SHP77 treated with DMSO at 0.1 percent for 48 hours (cell line): Measurements from ENCODE around the gene EFCAB8.
"Not testable (repeated sequence)": the region's sequence is repeated elsewhere in the genome, so short reads cannot be mapped to it uniquely, and the experiment has no call there.

Experiments
- DNase-seq: peaks from one replicate; lab custom pipeline; 2025; lab: John Stamatoyannopoulos, UW

The EFCAB8 gene

GRCh38 chr20:32841174-32841573, 17.5 kb upstream of the EFCAB8 start:
- no peak for DNase-seq

- DNase-seq, result no peak
Measured at GRCh38 chr20:32841632-32842031, 17.1 kb upstream of the EFCAB8 start.

GRCh38 chr20:32842688-32843524, 15.8 kb upstream of the EFCAB8 start:
- no peak for DNase-seq

DNA sequence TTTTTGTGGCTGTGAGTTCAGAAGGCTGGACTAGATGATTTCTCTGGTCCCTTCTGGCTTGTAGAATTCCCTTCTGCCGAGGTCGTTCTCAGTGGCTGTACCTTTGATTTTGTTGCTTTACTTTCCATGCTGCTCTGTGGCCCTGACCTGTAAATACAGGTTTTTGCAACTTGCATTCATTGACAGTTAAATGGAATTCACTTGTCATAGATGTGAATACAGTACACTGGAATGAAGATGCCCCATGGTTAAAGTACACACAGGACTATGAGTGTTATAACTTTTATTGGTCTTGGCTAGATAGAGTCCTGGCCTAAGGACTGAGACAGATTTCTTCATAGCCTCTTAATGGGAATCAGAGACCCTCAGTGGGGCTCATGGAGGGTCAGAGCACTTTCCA, 12.9 kb upstream of the EFCAB8 start:
- no peak for DNase-seq

DNA sequence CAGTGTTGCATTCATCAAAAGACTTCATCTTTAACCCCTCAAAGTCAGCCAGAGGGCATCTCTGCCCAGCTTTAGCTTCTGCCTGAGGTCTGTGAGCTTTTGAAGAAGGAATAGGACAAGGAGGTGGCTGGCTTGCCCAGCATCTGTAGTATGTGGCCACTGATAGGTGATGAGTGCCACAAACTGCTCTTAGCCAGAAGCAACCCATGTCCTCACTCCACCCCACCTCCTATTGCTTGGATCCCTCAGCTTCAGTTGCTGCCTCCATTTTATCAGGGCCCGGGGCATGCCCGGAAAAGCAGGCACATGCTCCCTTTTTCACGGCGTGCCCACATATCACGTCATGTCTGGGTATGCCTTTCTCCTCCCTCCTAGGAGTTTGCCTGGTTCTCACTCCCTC, 11.9 kb upstream of the EFCAB8 start:
- DNase-seq, result no peak

DNA sequence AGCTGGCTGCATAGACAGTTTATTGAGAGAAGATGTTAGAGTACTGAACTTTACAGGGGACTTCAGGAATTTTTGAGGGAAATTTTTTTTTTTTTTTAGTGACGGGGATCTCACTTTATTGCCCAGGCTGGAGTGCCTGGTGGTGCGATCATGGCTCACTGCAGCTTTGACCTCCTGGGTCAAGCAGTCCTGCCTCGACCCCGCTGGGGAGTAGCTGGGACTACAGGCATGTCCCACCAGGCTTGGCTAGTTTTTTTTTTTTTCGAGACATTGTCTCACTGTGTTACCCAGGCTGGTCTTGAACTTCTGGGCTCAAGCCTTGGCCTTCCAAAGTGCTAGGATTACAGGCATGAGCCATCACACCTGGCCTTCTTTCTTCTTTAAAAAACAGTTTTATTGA, 10.8 kb upstream of the EFCAB8 start:
- no peak for DNase-seq

DNA sequence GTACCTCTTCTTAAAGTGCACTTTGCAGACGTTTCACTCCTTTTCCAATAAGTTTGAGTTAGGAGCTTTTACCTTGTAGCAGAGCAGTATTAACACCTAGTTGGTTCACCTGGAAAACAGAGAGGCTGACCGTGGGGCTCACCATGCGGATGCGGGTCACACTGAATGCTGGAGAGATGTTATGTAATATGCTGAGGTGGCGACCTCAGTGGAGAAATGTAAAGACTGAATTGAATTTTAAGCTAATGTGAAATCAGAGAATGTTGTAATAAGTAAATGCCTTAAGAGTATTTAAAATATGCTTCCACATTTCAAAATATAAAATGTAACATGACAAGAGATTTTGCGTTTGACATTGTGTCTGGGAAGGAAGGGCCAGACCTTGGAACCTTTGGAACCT, 9.9 kb upstream of the EFCAB8 start:
- DNase-seq, result no peak

DNA sequence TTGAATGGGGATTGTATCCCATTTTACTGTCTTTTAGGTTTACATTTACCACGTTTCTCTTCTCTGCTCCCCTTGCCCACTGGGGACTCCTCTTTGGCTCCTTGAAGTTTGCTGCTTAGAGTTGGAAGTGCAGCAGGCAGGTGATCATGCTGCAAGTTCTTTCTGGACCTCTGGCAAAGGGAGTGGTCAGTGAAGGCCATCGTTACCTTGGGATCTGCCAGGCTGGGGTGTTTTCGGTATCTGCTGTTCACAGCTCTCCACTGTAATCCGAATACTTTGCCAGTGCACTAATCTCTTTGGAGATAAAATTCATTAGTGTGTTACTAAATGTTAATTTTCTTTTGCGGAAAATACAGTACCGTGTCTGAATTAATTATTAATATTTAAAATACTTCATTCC, 9.1 kb upstream of the EFCAB8 start:
- DNase-seq, result no peak

GRCh38 chr20:32855387-32855786, 3.3 kb upstream of the EFCAB8 start:
- DNase-seq, result no peak

- no peak for DNase-seq
Measured at GRCh38 chr20:32858189-32858588, 534 bp upstream of the EFCAB8 start.

GRCh38 chr20:32861446-32861845, 2.7 kb downstream of the EFCAB8 start:
- DNase-seq, result no peak

GRCh38 chr20:32869562-32869961, 10.8 kb downstream of the EFCAB8 start:
- no peak for DNase-seq

DNA sequence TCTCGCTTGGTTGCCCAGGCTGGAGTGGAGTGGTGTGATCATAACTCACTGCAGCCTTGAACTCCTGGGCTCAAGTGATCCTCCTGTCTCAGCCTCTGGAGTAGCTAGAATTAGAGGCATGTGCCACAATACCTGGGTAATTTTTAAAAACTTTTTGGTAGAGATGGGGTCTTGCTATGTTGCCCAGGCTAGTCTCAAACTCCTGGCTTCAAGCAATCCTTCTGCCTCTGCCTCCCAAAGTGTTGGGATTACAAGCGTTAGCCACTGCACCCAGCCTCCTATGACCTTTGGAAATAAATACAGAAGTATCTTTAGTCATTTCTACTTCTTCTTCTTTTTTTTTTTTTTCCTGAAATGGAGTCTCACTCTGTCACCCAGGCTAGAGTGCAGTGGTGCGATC, 11.8 kb downstream of the EFCAB8 start:
- not testable (repeated sequence) for DNase-seq

DNA sequence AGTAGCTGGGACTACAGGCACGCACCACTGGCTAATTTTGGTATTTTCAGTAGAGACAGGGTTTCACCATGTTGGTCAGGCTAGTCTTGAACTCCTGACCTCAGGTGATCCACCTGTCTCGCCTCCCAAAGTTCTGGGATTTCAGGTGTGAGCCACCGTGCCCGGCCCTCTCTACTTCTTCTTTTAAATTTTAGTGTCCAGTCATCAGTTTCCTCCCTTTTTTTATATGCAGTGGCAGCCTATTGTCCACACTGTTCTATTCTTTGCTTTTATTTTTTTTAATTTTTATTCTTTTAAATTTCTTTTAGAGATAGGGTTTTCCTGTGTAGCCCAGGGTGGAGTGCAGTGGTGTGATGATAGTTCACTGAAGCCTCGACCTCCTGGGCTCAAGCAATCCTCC, 12.3 kb downstream of the EFCAB8 start:
- DNase-seq, result no peak

DNA sequence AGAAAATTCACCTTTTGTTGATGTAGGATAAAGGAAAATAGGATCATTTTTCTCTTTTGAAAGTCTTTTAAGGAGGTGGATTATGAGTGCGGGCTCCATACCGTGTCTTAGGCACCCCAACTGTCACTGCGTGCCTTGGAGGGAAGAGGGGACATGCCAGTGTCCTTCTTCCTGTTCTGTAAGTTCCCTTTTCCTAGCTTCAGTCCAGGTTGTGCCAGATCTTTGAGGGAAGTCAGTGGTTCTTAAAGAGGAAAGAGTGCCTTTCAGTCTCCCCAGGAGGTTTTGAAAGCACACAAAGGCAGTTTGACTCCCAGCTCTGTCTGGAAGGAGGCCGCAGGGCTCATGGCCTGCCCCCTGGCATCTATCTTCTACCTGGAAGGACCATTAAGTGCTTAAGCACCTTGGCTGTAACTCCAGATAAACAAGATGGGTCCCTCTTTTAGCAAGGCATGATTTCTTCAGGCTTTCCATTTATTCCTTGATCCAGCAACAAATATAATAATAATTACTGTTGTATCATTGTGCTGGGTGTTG, 13.0 kb downstream of the EFCAB8 start:
- no peak for DNase-seq

DNA sequence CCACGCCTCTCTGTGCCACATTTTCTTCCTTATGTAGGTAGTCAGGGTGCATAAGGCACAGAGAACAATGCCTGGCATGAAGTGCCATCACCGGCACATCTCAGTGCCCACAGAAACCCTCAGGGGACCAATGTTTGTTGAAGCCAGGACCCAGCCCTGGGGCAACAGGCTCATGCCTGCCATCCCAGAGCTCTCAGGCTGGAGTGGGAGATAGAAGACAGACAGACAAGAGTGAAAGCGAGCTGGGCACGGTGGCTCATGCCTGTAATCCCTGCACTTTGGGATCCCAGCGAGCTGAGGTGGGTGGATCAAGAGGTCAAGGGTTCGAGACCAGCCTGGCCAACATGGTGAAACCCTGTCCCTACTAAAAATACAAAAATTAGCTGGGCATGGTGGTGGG, 13.5 kb downstream of the EFCAB8 start:
- no peak for DNase-seq

GRCh38 chr20:32875673-32876072, 16.9 kb downstream of the EFCAB8 start:
- no peak for DNase-seq

- no peak for DNase-seq
Measured at GRCh38 chr20:32877507-32877906, 18.8 kb downstream of the EFCAB8 start.

DNA sequence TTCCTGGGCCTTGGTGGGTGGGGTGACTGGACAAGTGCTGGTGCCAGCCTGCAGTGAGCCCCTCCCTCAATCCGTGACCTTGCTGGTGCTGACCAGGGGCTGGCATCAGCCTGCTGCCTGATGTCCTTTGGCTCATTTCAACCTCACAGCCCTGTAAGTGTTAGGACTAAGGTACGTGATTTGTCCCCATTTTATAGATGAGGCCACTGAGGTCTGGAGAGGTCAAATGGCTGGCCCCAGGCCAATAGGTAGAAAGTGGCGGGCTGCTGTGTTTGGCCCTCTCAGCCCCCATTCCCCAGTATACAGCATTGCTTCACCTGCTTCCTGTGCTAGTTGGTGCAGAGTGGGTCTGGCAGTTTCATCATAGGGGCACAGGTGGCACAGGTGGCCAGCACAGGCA, 20.1 kb downstream of the EFCAB8 start:
- DNase-seq, result no peak

DNA sequence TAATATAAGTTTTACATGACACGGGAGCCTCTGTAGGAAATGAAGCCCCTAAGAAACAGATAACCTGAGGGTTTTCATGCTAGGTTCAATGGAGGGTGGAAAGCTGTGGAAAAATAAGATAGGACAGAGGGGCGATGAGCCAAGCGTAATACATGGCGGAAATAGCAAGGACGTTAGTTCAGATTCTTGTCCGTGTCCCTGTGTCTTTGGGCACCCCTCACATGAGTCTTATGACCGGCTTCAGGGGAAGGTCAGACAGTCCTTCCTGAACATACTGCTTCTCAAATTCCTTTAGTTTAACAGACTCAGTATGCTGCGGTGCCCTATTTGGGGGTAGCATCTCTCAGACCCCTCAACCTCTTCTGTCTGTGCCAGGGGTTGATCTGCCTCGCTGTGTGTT, 20.8 kb downstream of the EFCAB8 start:
- no peak for DNase-seq

DNA sequence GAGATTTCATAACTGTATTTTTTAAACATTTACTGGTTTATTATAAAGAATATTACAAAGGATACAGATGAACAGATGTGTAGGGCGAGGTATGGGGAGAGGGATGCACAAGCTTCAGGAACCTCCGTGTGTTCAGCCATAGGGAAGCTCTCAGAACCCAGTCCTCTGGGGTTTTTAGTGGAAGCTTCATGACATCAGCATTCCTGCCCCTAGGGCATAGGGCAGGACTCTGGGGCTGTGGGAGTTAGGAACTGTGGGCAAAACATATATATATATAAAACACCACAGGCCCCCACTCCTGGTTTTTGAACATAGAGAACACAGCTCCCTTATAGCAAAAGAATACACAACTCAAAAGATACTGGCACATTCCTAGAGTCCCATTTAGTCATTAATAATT, 21.9 kb downstream of the EFCAB8 start:
- DNase-seq, result no peak

DNA sequence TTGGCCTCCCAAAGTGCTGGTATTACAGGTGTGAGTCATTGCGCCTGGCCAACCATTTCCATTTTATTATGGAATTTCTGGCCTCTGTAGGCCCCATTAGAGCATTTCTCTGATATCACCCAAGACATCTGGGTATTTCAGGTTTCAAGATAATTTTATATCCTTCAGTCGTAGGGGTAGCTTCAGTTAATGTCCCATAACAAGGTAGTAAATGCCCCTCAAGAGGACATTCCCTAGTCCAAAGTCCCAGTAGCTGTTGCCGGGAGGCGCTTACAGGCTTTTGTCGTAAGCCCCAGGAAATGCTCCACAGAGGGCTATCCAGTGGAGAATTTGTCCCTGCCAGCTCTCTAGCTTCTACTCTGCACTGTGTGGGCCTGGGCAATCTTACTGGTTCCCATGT, 24.4 kb downstream of the EFCAB8 start:
- no peak for DNase-seq

DNA sequence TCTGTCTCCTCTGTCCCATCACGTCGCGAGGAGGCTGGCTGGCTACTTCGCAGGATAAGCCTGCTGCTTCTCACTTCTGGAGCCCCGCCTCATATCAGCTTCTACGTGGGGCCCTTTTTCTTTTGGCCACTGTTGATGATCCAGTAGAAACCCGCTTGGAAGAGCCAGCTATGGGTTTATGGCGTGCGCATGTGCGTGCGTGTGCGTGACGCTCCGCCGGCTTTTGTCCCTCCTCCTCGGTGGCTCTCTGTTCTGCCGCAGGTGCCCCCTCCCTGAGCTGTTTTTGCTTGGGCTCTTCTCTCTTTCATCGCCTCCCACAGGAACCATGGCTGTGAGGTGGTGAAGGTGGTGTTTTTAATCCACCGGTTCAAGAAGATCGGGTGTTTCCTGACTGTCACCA, 26.5 kb downstream of the EFCAB8 start:
- DNase-seq, result no peak

DNA sequence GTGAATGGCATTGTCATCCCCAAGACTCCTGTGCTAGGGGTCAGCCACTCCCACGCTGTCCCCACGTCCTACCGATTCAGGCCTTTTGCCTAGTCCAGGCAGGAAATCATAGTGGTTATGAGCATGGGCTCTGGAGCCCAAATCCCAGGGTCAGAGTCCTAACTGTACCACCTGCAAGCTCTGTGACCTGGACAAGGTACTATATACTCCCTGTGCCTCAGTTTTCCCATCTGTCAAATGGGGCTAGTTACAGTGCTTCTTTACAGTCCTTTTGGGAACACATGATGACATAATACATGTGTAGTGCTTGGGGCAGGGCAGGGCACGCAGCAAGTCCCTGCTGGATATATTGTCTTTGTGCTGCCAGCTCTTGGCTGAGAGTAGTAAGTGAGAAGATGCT, 27.2 kb downstream of the EFCAB8 start:
- no peak for DNase-seq
